Measurements from ENCODE around the gene ADCY10.
"Not testable (repeated sequence)": the region's sequence is repeated elsewhere in the genome, so short reads cannot be mapped to it uniquely, and the experiment has no call there.

ADCY10 gene

DNA sequence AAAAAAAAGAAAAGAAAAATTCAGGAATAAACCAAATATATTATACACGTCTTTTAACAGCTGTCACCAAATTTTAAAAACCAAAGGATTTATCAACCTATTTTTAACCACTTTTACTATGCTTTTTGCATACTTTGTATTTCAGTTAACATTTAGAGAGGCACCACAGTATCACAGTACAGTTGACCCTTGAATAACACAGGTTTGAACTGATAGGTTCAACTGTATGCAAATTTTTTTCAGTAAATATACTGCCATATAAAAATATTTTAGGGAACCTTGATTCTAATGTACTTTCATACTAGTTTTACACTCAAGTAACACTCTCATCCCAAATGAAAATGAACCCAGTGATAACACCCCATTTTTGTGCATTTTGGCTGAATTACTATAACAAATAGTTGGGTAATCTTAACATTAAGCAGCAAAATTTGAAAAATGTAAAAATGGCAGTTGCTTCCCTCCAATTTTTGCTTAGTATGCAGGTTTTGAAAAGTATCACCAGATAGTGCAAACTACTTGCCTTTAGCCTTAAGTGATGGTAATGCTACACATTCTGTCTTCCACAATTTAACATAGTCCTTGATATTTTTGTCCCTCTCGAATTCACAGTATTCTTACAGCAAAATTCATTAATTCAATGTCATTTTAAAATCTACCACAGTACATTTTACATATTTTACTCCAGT, 10.8 kb upstream of the ADCY10 start:
- DNase-seq (ENCODE audit: low spot score), result no peak

DNA sequence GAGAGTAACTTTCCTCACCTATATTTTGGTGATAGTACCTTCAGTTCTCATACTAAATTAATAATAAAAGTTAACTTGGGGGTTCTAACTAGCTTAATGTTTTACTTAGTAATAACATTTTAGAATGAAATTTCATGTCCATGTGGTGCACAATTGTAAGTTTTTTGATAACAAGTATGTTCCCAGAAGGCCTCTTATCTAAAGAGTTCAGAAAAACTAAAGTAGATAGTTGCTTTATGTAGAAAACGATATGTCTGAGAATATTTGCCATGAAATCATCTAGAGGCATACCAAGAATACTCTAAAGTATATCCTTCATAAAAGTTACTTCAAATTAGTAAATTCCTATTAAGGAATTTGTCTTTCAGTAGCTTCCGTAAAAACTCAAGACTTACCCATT, 10.2 kb upstream of the ADCY10 start:
- no peak for DNase-seq (ENCODE audit: low spot score)

DNA sequence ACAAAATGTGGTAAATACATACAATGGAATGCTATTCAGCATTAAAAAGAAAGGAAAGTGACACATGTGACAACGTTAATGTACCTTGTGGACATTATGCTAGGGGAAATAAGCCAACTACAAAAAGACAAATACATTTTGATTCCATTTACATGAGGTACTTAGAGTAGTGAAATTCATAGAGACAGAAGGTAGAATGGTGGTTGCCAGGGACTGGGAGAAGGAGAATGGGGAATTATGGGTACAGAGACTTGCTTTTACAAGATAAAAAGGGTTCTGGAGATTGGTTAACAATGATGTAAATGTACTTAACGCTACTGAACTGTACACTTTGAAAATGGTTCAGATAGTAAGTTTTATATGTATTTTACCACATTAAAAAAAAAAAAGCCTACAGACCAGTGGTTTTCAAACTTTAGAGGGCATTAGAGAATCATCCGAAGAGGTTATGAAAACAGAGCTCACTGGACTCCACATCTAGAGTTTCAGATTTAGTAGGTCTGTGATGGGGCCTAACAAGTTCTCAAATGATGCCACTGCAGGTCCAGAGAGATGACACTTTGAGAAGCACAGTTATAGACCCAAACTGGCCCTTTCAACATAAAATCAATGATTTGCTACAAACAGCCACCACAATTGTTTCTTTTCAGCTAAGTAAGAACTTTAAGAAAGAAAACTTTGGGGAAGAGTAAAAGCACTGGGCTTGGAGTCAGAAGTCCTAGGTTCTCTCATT, 9.6 kb upstream of the ADCY10 start:
- no peak for DNase-seq (ENCODE audit: low spot score)

DNA sequence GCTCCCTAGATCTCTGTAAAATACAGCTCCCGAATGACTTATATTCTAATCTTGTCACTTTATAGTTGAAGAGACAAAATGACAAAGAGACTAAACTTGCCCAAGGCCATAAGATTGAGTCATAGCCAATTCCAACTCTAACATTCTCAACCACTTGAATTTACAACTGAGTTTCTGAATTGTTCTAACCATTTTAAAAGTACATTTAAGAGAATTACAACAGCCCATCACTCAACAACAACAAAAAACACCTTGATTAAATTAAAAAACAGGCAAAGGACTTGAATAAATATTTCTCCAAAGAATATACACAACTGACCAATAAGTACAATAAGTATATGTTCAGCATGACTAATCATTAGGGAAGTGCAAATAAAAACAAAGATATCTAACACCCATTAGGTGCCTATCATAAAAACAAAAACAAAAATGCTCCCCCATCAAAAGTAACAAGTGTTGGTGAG, 8.7 kb upstream of the ADCY10 start:
- DNase-seq (ENCODE audit: low spot score), result no peak

DNA sequence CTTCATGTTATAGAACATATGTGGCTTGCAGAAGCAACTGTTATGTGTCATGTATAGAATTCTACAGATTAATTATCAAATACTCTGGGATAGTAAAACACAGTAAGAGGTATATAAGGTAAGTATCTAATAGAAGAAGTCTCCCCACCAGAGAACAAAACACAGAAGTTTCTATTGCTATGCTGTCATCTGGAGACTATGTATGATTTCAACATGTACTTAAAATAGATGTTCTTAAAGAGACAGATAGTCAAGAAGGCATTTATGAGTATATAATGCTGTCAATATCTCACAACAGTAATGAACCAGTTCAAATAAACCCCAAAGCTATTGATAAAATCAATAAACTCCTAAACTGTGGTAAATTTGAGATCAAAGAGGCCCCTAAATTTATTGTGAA, 8.1 kb upstream of the ADCY10 start:
- no peak for DNase-seq (ENCODE audit: low spot score)

DNA sequence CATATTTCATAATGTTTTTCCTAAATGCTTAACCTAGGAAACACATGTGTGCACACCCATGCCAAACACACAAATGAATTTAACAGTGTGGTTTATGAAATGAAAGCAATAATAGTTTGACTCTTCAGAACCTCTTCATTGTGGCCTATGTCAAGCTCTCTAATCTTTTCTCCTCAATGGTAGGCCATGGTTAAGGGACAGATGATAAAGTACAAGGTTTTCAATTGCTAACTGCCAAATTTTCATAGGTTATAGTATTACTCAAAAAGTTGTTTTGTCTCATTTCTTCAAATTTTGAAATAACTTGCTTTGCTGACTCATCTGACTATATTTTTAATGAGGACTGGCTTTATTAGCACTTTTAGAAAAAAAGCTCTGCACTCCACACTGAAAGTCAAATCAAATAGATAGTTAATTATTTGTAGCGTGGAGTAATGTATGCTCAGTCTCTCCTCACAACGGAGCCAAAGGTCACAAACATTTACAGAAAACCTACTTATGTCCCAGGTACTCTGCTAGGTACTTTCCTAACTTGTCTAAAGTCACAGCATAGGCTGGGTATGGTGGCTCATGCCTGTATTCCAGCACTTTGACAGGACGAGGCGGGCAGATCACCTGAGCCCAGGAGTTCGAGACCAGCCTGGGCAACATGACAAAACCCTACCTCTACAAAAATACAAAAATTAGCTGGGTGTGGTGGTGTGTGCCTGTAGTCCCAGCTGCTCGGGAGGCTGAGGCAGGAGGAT, 3.0 kb upstream of the ADCY10 start:
- no peak for DNase-seq (ENCODE audit: low spot score)

DNA sequence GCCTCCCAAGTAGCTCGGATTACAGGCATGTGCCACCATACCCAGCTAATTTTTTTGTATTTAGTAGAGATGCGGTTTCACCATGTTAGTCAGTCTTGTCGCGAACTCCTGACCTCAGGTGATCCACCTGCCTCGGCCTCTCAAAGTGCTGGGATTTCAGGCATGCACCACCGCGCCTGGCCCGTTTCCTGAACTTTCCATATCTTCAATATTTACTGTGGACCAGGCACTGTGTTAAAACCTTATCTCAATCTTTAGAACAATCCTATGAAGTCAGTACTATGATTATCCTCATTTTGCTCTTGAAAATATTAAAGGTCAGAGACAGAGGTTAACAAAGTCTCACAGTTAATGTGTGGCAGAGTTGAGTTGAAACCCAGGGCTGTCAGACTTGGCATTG, 1.6 kb upstream of the ADCY10 start:
- no peak for DNase-seq (ENCODE audit: low spot score)

DNA sequence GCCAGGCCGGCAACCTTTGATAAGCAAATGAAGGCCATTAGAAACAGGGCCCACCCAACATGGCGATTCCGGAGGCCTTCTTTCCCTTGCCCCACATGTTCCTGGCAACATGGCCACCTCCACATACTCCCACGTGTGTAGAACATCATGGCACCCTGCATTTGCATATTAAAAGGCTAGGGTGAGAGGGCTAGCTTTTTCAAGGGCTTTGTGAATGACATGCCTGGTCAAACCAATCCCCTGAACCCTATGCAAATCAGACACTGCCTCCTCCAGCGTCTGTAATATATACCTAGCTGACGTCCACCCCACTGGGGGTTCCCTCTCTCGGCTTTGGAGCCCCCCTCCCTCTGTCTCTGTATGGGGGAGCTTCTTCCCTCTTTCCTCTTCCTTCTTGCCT, 1.6 kb downstream of the ADCY10 start:
- DNase-seq (ENCODE audit: low spot score), result no peak

DNA sequence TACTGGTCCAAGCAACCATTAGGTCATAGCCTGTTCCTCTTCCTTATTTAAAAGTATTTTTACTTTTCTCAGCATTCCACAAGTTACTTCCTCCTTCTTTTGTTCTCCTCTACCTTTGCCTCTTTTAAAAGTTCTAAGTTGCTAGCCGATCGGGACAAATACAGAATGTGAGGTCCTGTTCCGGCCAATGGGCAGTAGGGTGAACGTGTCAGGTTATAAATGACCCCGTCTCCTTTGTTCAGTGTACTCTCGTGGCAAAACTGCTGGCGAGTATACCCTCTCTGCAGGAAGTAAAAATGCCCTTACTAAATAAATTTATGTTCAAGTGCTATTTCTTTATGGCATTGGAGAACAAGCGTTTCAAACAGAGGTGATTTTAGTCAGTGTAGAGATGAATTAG, 2.5 kb downstream of the ADCY10 start:
- no peak for DNase-seq (ENCODE audit: low spot score)

DNA sequence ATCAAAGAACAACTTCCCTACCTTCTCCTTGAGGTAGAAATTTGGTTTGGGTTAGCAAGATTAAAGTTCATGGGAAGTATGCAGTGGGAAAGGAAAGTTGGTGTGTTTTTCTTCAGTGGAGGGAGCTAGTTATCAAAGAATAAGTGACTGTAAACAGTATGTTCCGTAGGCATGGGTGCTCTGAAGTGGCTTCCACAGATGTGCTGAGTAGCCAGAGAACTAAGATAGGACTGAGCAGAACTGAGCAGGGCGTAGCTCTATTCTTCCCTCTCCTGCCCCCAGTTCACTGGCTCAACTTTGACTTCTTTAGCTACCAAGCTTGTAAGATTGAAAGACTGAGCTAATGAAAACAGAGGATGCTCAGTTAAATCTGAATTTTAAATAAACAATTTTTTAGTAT, 3.4 kb downstream of the ADCY10 start:
- DNase-seq (ENCODE audit: low spot score), result no peak

DNA sequence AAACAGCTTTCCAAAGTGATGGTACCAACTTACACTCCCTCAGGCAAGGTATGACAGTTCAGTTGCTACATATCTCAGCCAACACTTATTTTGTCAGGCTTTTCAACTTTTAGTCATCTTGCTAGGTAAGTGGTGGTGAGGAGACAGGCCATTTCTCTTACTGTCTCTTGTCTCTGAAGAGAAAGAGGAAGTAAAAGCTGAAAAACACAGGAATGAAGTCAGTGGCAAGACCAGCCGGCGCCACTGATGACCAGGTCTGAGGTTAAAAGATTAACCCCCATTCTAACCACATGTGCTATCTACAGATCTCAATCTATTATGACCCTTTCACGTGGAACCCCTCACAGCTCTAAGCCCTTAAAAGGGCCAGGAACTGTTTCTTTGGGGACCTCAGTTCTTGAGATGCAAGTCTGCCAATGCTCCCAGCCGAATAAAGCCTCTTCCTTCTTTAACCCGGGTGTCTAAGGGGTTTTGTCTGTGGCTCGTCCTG, 4.2 kb downstream of the ADCY10 start:
- DNase-seq (ENCODE audit: low spot score), result no peak

DNA sequence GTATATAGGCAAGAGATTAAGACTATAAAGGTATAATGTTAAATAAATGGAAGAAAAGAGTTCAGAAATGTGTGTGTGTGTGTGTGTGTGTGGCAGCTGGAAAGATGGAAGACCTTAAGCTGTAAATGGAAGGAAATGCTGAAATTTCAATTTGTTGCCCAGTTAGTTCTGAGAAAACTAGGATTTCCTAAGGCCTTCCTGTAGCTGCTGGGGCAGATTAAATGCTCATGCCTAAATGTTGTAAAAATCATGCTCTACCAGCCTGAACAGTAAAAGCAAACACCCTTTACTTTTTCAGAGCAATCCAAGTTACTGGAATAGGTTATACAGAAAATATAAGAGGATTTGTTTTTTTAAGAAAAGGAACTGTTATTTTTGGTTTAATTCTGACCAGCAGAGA, 8.3 kb downstream of the ADCY10 start:
- no peak for DNase-seq (ENCODE audit: low spot score)

DNA sequence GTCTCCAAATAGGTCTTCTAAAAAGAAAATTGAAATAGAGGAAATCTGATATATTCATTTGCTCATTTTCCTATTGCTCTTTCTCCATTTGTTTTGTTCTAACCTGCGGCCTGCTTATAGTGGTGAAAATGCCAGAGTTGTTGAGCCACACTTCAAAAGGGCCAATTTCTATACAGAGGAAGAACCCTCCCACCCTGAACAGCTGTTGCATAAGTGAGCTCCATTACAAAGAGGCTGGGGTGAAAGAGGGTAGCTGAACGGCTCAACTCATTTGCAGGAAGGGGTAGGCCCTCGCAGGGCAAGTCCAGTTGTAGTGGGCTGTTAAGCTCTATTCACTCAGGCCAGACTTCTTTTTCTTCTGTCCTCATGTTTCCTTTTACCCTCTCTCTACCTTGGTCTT, 8.8 kb downstream of the ADCY10 start:
- DNase-seq (ENCODE audit: low spot score), result no peak

DNA sequence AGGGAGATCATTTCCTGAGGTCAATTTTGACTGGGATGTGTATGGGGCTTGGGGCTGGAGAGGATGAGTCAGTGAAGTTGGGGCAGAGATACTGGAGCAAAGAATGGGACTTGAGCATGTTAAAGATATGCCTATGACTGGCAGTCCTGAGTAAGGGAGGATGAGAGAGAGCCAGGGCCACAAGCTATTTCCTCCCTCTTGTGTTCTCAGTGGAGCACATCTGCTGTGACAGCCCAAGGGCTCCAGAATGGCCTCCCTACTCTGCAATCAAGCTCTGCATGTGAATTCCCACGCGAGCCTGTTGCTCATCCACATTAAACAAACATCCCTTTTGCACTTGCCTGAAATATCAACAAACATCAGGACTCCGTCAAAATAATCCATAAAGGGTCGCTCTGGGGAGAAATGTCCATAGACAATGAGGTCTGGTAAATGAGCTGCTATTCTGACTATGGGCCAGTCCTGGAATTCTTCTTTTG, 9.2 kb downstream of the ADCY10 start:
- DNase-seq (ENCODE audit: low spot score), result no peak

DNA sequence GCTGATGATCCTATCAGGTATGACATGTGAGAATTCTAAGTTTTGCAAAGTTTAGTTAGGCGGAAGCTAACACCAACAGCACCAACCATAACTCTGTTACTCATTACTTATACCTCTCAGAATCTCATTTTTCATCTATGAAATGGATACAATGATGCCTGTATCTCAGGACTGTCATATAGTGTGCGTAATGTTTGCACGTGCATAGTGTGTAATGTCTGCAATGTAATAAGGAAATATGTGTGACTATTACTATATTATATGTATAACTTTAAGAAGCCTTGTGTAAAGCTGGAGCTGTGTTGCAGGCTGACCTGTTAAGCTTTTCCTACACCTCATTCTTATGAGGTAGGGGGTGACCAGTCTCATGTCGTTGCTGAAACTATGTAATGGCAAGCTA, 13.0 kb downstream of the ADCY10 start:
- no peak for DNase-seq (ENCODE audit: low spot score)

DNA sequence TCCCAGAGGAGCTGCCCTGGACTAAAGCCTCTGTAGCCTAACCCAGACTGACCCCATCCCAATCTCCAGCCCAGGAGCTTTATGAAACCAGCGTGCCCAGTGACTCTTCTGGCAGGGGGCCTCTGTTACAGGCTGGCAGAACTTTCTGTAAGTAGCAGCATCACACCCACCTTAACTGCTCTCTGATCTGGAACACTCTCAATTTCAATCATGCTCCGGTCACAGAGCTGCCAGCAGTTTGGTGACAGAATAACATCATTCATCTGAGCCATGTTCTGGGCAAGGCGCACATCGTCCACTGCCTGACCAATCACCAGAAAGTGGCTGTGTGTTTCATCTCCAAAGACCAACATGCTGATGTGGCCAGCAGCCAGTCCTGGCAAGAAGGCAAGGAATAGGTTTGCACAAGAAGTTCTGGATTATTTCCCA, 14.7 kb downstream of the ADCY10 start:
- DNase-seq (ENCODE audit: low spot score), result no peak

DNA sequence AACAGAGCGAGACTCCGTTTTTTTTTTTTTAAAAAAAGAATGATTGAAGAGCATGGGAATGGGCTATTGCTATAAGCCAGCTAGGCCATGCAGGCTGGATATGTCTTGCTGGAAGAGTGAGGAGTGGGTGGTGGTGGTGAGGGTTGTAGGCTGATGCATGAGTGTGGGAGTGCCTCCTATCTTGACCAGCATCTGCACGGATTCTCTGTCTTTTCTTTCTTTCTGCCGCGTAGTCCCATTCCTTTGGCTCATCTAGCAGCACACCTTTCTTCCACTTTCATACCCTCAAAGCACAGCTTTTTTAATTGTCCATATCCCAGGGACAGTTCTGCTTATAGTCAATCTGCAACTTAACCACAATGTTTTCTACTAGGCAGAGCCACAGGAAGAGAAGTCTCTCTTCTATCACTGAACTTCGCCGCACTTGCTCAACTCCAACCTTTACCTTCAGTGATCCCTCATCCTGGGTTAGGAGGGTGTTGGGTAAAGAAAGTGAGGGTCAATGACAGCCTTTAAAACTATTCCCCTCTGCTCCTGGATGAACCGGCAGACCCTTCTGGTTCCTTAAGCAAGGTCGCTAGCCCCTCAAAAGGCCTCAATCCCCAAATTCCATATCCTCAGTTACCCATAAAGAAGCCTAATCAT, 15.2 kb downstream of the ADCY10 start:
- DNase-seq (ENCODE audit: low spot score), result no peak

DNA sequence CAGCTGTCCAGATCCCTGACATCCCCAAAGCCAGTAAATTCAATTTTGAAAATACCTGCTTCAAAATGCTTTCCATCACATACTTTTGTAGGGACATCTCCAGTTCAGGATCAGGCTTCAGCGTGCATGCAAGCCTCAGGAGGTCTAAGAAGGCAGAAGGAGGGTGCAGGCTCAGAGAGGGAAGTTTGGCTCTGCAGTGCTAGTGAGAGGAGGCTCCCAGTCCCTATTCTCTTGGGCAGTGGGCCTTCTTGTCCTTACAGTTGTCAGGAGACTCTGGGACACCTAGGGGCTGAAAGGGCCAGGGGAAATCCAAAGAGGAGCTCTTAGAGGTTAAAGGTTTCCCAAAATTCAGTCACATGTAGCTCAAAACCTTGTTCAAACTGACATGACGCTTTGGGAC, 20.1 kb downstream of the ADCY10 start:
- no peak for DNase-seq (ENCODE audit: low spot score)

DNA sequence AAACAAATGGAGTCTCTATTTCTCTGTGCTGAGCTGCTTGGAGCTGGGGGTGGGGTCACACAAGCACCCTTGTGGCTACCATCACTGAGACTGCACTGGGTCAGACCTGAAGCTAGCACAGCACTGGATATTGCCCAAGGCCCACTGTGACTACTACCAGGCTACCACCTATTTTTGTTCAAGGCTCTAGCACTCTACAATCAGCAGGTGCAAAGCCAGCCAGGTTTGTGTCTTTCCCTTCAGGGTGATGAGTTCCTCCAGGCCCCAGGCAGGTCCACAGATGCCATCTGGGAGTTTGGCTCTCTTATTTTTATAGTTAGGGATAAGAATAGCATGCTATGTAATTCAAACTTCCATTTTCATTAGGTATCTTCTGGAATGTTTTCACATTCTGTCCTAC, 23.5 kb downstream of the ADCY10 start:
- DNase-seq (ENCODE audit: low spot score), result no peak

DNA sequence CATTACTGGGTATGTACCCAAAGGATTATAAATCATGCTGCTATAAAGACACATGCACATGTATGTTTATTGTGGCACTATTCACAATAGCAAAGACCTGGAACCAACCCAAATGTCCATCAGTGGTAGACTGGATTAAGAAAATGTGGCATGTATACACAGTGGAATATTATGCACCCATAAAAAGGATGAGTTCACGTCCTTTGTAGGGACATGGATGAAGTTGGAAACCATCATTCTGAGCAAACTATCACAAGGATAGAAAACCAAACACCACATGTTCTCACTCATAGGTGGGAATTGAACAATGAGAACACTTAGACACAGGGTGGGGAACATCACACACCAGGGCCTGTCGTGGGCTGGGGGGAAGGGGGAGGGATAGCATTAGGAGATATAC, 26.7 kb downstream of the ADCY10 start:
- not testable (repeated sequence) for DNase-seq (ENCODE audit: low spot score)

DNA sequence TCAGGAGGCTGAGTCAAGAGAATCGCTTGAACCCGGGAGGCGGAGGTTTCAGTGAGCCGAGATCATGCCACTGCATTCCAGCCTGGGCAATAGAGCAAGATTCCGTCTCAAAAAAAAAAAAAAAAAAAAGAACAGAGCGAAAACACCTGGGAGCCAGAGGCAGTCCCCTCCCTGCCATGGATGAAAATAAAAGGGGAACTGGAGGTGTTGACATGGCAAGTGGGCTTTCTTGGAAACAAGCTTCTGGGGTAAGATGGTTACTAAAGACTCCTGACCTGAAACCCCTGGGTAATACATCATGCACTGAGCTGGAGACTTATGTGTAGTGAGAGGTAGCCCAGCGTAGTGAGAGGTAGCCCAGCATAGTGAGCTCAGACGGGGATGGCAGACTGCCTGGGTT, 31.6 kb downstream of the ADCY10 start:
- no peak for DNase-seq (ENCODE audit: low spot score)

DNA sequence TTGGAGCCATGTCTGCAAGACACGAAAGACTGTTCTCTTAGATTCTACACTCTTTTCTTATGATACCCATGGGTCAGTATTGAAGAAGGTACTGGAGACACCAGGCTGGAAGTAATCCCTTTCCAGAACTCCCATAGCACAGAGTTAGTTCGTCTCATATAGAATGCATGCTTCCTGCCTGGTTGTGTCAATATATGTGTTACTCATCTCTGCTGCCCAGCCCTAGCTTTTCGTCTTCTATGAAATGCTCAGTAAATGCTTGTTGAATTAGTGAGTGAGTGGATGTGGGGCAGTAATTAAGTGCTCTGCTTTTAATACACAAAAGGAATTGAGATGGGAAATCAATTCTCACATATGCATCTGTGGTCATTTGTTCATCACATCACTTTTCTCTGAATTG, 32.1 kb downstream of the ADCY10 start:
- DNase-seq (ENCODE audit: low spot score), result no peak

All from globus pallidus (tissue), 1 donor.